MCF 10A (cell line): ENCODE data around the gene ITGA2. TPM values are rescaled to one million over a fixed set of nuclear protein-coding genes. Genes with fewer than 3 reads are reported as not detected.

ENCODE experiments used
- BruUV-seq: library from RNA; stranded (reverse); fragments of 400-500 nt; replicated peaks from 2 replicates; lab custom pipeline; 2021; lab: Mats Ljungman, UMichigan
- CTCF ChIA-PET: fragments of 300-600 bp; sonication (Branson Sonifier 250); formaldehyde crosslinking; extraction: SDS; loops from one replicate; lab custom pipeline; 2021; ENCODE audit warnings: antibody characterized with exemption, inconsistent platforms; lab: Yijun Ruan, JAX
- POLR2A ChIA-PET: fragments of 300-600, 350-650 bp; sonication (Branson Sonifier 250); formaldehyde crosslinking; extraction: SDS; loops from one replicate; lab custom pipeline; 2020; ENCODE audit warnings: antibody characterized with exemption, inconsistent platforms; lab: Yijun Ruan, JAX
- DNase-seq: peaks from one replicate; pipeline ENCODE4 v3.0.0-alpha.2; 2018; ENCODE audit not compliant: unreplicated experiment
- H3K27ac Mint-ChIP-seq: one replicate; pipeline ENCODE4 v1.8.0; 2022; ENCODE audit warnings: mild to moderate bottlenecking, low read depth, mixed read lengths; ENCODE audit not compliant: unreplicated experiment
- H3K27me3 Mint-ChIP-seq: one replicate; pipeline ENCODE4 v1.8.0; 2022; ENCODE audit warnings: mixed read lengths; ENCODE audit not compliant: insufficient read depth, unreplicated experiment
- H3K36me3 Mint-ChIP-seq: one replicate; pipeline ENCODE4 v1.8.0; 2022; ENCODE audit warnings: mild to moderate bottlenecking, moderate library complexity, mixed read lengths; ENCODE audit not compliant: insufficient read depth, unreplicated experiment
- H3K4me1 Mint-ChIP-seq: one replicate; pipeline ENCODE4 v1.8.0; 2022; ENCODE audit warnings: mixed read lengths; ENCODE audit not compliant: insufficient read depth, unreplicated experiment
- H3K4me3 Mint-ChIP-seq: one replicate; pipeline ENCODE4 v1.8.0; 2022; ENCODE audit warnings: mild to moderate bottlenecking, moderate library complexity, mixed read lengths; ENCODE audit not compliant: unreplicated experiment
- H3K9me3 Mint-ChIP-seq: one replicate; pipeline ENCODE4 v1.8.0; 2022; ENCODE audit warnings: mixed read lengths; ENCODE audit not compliant: unreplicated experiment
- CTCF ChIP-seq: fragments of 200-600 bp; IDR thresholded peaks from one replicate; pipeline ENCODE4 v1.8.0; 2022; ENCODE audit warnings: antibody characterized with exemption, mild to moderate bottlenecking; ENCODE audit not compliant: unreplicated experiment
- intact Hi-C: fragments of 100-400 bp; cut with micrococcal nuclease; formaldehyde crosslinking; loops from 2 replicates; pipeline ENCODE4 v1.14.1; 2022
- total RNA-seq: library from RNA; stranded (reverse); gene quantifications from 2 replicates; pipeline ENCODE4 v1.2.3, GENCODE V29; 2022

ITGA2 gene
- total RNA-seq, 1 experiment from 2014 or later = 16.8 TPM

- H3K36me3 Mint-ChIP-seq = no peaks in the 10 kb centered on the region
- no peak overlapping the region for H3K4me3 Mint-ChIP-seq
- H3K9me3 Mint-ChIP-seq = no peaks in the 10 kb centered on the region
- BruUV-seq = no TSS peak
- peaks cover 27% of the 10 kb centered on the region for H3K4me1 Mint-ChIP-seq
- intact Hi-C loops = no loop called here
- no peak overlapping the region for H3K27ac Mint-ChIP-seq
- ChIA-PET POLR2A (interaction anchor here (2.2 to 2.8 kb wide), 2 partner anchors 19 to 35 kb away, joined by 14 to 21 read pairs; no protein-coding TSS in a partner anchor), CTCF (interaction anchor here (0.7 kb wide), 1 partner anchor 34 kb away, joined by 3 read pairs; no protein-coding TSS in a partner anchor)
- no peaks in the 10 kb centered on the region for H3K27me3 Mint-ChIP-seq
- TF ChIP-seq CTCF = no peak
- DNase-seq = no peak
Observed at GRCh38 chr5:53025487-53025886, 36.3 kb downstream of the ITGA2 start.

- peak overlapping the region; percentile 0 for H3K27ac Mint-ChIP-seq
- H3K36me3 Mint-ChIP-seq = no peaks in the 10 kb centered on the region
- no TSS peak for BruUV-seq
- POLR2A ChIA-PET = interaction anchor here (0.7 to 3.8 kb wide), 9 partner anchors 8 to 307 kb away, joined by 3 to 58 read pairs (median 6); partner anchors contain the start of gene ITGA2
- peaks cover 43% of the 10 kb centered on the region for H3K4me1 Mint-ChIP-seq
- no peak for TF ChIP-seq CTCF
- no peaks in the 10 kb centered on the region for H3K9me3 Mint-ChIP-seq
- H3K27me3 Mint-ChIP-seq = no peaks in the 10 kb centered on the region
- CTCF ChIA-PET = interaction anchor here (0.6 to 6.7 kb wide), 7 partner anchors 17 to 1643 kb away, joined by 3 to 49 read pairs (median 4); no protein-coding TSS in a partner anchor
- peak overlapping the region; percentile 28 for H3K4me3 Mint-ChIP-seq
- intact Hi-C loops = no loop called here
- peak; percentile 88 for DNase-seq
Observed at GRCh38 chr5:53027913-53028312, 38.8 kb downstream of the ITGA2 start.

GRCh38 chr5:53029608-53030007 lies 40.5 kb downstream of the ITGA2 start:
- no peak for TF ChIP-seq CTCF
- Mint-ChIP-seq H3K4me3 (no peak overlapping the region), H3K27ac (peak overlapping the region; percentile 71), H3K4me1 (peaks cover 43% of the 10 kb centered on the region), H3K9me3 (no peaks in the 10 kb centered on the region), H3K36me3 (no peaks in the 10 kb centered on the region), H3K27me3 (no peaks in the 10 kb centered on the region)
- POLR2A ChIA-PET = interaction anchor here (1.0 to 3.8 kb wide), 4 partner anchors 12 to 40 kb away, joined by 3 to 58 read pairs (median 8); partner anchors contain the start of gene ITGA2
- DNase-seq = no peak
- intact Hi-C loops = no loop called here
- CTCF ChIA-PET = interaction anchor here (0.9 to 6.7 kb wide), 6 partner anchors 11 to 81 kb away, joined by 3 to 49 read pairs (median 4); no protein-coding TSS in a partner anchor
- no TSS peak for BruUV-seq

- BruUV-seq = no TSS peak
- intact Hi-C loops = no loop called here
- Mint-ChIP-seq H3K27ac (peak overlapping the region; percentile 71), H3K9me3 (no peaks in the 10 kb centered on the region), H3K36me3 (no peaks in the 10 kb centered on the region), H3K27me3 (no peaks in the 10 kb centered on the region), H3K4me3 (no peak overlapping the region), H3K4me1 (peaks cover 46% of the 10 kb centered on the region)
- CTCF ChIA-PET = interaction anchor here (0.7 to 6.7 kb wide), 4 partner anchors 35 to 82 kb away, joined by 3 to 49 read pairs (median 7); no protein-coding TSS in a partner anchor
- DNase-seq = peak; percentile 71
- POLR2A ChIA-PET = interaction anchor here (1.1 to 6.2 kb wide), 9 partner anchors 10 to 231 kb away, joined by 3 to 70 read pairs (median 5); partner anchors contain the start of gene ITGA2
- no peak for TF ChIP-seq CTCF
Observed at GRCh38 chr5:53030893-53031292, 41.7 kb downstream of the ITGA2 start.
